Muscle layer of colon (tissue), 2 donors: Measurements from ENCODE around the gene PDCD2L.

Experiments
- H3K27ac ChIP-seq: one replicate; pipeline ENCODE4 v1.7.0; 2013; ENCODE audit warnings: low read depth, mild to moderate bottlenecking, low read length, moderate library complexity
- H3K27me3 ChIP-seq, 2 donors: one replicate each; pipeline ENCODE4 v1.7.0; 2013; ENCODE audit warnings: low read length in 2 of 2, mild to moderate bottlenecking in 2 of 2; ENCODE audit not compliant: insufficient read depth in 2 of 2, control insufficient read depth in 1 of 2
- H3K36me3 ChIP-seq: one replicate; pipeline ENCODE4 v1.7.0; 2013; ENCODE audit warnings: mild to moderate bottlenecking, low read length; ENCODE audit not compliant: insufficient read depth
- H3K4me1 ChIP-seq: one replicate; pipeline ENCODE4 v1.7.0; 2013; ENCODE audit warnings: mild to moderate bottlenecking, low read length; ENCODE audit not compliant: insufficient read depth
- H3K4me3 ChIP-seq, 2 donors: one replicate each; pipeline ENCODE4 v1.7.0; 2013; ENCODE audit warnings: low read length in 2 of 2, low read depth in 1 of 2, mild to moderate bottlenecking in 1 of 2, moderate library complexity in 1 of 2
- H3K9ac ChIP-seq: one replicate; pipeline ENCODE4 v1.7.0; 2013; ENCODE audit warnings: low read length
- H3K9me3 ChIP-seq: one replicate; pipeline ENCODE4 v1.7.0; 2013; ENCODE audit warnings: mild to moderate bottlenecking, low read length
- donor health status: abdominal sarcoma.
- donor health status: Adenocarcinoma of cecum.

The PDCD2L gene

GRCh38 chr19:34428549-34429285 is 24.5 kb downstream of the PDCD2L start:
- peak overlapping the region; percentile 96 for H3K27ac ChIP-seq
- no peaks in the 10 kb centered on the region for H3K27me3 ChIP-seq
- no peaks in the 10 kb centered on the region for H3K9me3 ChIP-seq
- H3K4me3 ChIP-seq: peak overlapping the region; percentile 96 to 98
- peaks cover 29% of the 10 kb centered on the region for H3K4me1 ChIP-seq
- H3K36me3 ChIP-seq: peaks cover 4% of the 10 kb centered on the region
- peak overlapping the region; percentile 90 for H3K9ac ChIP-seq

GRCh38 chr19:34429553-34429952 is 25.4 kb downstream of the PDCD2L start:
- Histone ChIP-seq H3K27me3 (no peaks in the 10 kb centered on the region), H3K27ac (no peak overlapping the region), H3K9me3 (no peaks in the 10 kb centered on the region)

GRCh38 chr19:34430738-34431625 is 26.8 kb downstream of the PDCD2L start:
- no peak overlapping the region for H3K9ac ChIP-seq

More at GRCh38 chr19:34429553-34429952, 25.4 kb downstream of the PDCD2L start:
- H3K36me3 ChIP-seq: peaks cover 11% of the 10 kb centered on the region
- H3K9ac ChIP-seq: no peak overlapping the region
- peak overlapping the region; percentile 96 to 98 for H3K4me3 ChIP-seq
- H3K4me1 ChIP-seq: peaks cover 29% of the 10 kb centered on the region

GRCh38 chr19:34431681-34432402 is 27.6 kb downstream of the PDCD2L start:
- H3K9me3 ChIP-seq: no peaks in the 10 kb centered on the region
- H3K9ac ChIP-seq: no peak overlapping the region
- H3K4me3 ChIP-seq: no peak overlapping the region
- H3K36me3 ChIP-seq: peaks cover 23% of the 10 kb centered on the region
- no peak overlapping the region for H3K27ac ChIP-seq
- H3K4me1 ChIP-seq: peaks cover 29% of the 10 kb centered on the region
- H3K27me3 ChIP-seq: no peaks in the 10 kb centered on the region

More at GRCh38 chr19:34430738-34431625, 26.8 kb downstream of the PDCD2L start:
- H3K4me3 ChIP-seq: no peak overlapping the region
- no peaks in the 10 kb centered on the region for H3K9me3 ChIP-seq
- H3K27me3 ChIP-seq: no peaks in the 10 kb centered on the region
- peaks cover 19% of the 10 kb centered on the region for H3K36me3 ChIP-seq
- no peak overlapping the region for H3K27ac ChIP-seq
- H3K4me1 ChIP-seq: peaks cover 29% of the 10 kb centered on the region

- peaks cover 26% of the 10 kb centered on the region for H3K36me3 ChIP-seq
- no peak overlapping the region for H3K9ac ChIP-seq
- H3K27me3 ChIP-seq: no peaks in the 10 kb centered on the region
- H3K9me3 ChIP-seq: no peaks in the 10 kb centered on the region
- peaks cover 24% of the 10 kb centered on the region for H3K4me1 ChIP-seq
- H3K4me3 ChIP-seq: no peak overlapping the region
- H3K27ac ChIP-seq: no peak overlapping the region
Observed at GRCh38 chr19:34432797-34433196, 28.6 kb downstream of the PDCD2L start.

- H3K9ac ChIP-seq: no peak overlapping the region
- H3K36me3 ChIP-seq: peaks cover 57% of the 10 kb centered on the region
- H3K27ac ChIP-seq: no peak overlapping the region
- H3K4me3 ChIP-seq: no peak overlapping the region
- peaks cover under 1% of the 10 kb centered on the region for H3K4me1 ChIP-seq
- no peaks in the 10 kb centered on the region for H3K27me3 ChIP-seq
- no peaks in the 10 kb centered on the region for H3K9me3 ChIP-seq
Observed at GRCh38 chr19:34436716-34437115, 32.5 kb downstream of the PDCD2L start.

- Histone ChIP-seq H3K27ac (no peak overlapping the region), H3K9me3 (no peaks in the 10 kb centered on the region), H3K36me3 (peaks cover 66% of the 10 kb centered on the region), H3K9ac (no peak overlapping the region), H3K4me1 (no peaks in the 10 kb centered on the region), H3K27me3 (no peaks in the 10 kb centered on the region), H3K4me3 (no peak overlapping the region)
Observed at GRCh38 chr19:34448191-34448590, 44.0 kb downstream of the PDCD2L start.

GRCh38 chr19:34452723-34453122 is 48.5 kb downstream of the PDCD2L start:
- no peaks in the 10 kb centered on the region for H3K4me1 ChIP-seq
- H3K9me3 ChIP-seq: no peaks in the 10 kb centered on the region
- no peak overlapping the region for H3K27ac ChIP-seq
- peaks cover 57% of the 10 kb centered on the region for H3K36me3 ChIP-seq
- no peak overlapping the region for H3K4me3 ChIP-seq
- H3K27me3 ChIP-seq: no peaks in the 10 kb centered on the region
- no peak overlapping the region for H3K9ac ChIP-seq

GRCh38 chr19:34454091-34454490 is 49.9 kb downstream of the PDCD2L start:
- Histone ChIP-seq H3K4me3 (no peak overlapping the region), H3K9me3 (no peaks in the 10 kb centered on the region), H3K36me3 (peaks cover 53% of the 10 kb centered on the region), H3K27ac (no peak overlapping the region), H3K27me3 (no peaks in the 10 kb centered on the region), H3K4me1 (no peaks in the 10 kb centered on the region), H3K9ac (no peak overlapping the region)

- no peaks in the 10 kb centered on the region for H3K27me3 ChIP-seq
- no peak overlapping the region for H3K4me3 ChIP-seq
- no peaks in the 10 kb centered on the region for H3K9me3 ChIP-seq
- H3K36me3 ChIP-seq: peaks cover 59% of the 10 kb centered on the region
- H3K9ac ChIP-seq: no peak overlapping the region
- no peaks in the 10 kb centered on the region for H3K4me1 ChIP-seq
- no peak overlapping the region for H3K27ac ChIP-seq
Observed at GRCh38 chr19:34454685-34455084, 50.5 kb downstream of the PDCD2L start.
